Cerebellar nuclear complex (tissue), 1 donor: Measurements from ENCODE around the gene B4GALT3.

ENCODE experiments used
- DNase-seq, 2 experiments: peaks; one replicate each; lab custom pipeline; 2025; lab: John Stamatoyannopoulos, UW

B4GALT3 gene

DNA sequence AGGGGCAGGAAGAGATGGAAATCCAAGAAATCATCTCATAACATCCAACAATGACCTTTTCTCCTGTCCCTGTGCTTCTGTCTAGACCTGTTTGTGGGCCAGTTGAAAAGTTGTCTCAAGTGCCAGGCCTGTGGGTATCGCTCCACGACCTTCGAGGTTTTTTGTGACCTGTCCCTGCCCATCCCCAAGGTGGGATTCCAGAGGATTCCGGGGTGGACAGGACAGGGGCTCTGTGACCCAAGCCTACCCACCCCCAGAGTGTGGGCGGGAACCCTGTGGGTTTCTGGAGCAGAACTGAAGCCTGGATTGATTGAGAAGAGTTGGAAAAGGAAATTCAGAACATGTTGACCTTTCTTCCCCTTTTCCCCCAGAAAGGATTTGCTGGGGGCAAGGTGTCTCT lies 13.5 kb downstream of the B4GALT3 start:
- DNase-seq: no peak

DNA sequence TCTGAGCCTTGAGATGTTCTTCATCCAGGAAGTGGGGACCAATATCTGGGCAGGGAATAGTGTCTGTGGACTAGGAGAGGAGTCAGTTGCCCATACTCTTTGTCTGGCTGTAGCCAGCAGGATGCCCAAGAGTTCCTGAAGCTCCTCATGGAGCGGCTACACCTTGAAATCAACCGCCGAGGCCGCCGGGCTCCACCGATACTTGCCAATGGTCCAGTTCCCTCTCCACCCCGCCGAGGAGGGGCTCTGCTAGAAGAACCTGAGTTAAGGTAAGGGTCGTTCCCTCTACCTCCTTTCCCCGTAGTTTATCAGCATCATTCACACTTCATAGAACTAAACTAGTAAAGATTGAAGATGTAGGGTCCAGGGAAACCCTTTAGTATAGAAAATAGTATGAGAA lies 14.5 kb downstream of the B4GALT3 start:
- DNase-seq: no peak

DNA sequence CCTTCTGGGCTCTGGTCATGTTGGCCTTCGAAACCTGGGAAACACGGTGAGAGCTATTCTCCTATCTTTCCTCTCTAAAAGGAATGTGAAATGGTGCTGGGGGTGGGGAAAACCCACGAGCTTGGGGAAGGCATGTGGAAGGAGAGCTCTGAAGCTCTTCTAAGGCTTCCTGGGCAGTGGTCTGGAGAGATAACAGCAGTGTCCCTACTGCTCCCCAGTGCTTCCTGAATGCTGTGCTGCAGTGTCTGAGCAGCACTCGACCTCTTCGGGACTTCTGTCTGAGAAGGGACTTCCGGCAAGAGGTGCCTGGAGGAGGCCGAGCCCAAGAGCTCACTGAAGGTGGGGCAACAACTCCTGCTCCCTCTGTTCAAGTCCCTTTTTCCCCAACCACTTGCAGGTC lies 15.3 kb downstream of the B4GALT3 start:
- DNase-seq: no peak

- DNase-seq: no peak
These were observed 15.7 kb downstream of the B4GALT3 start for GRCh38 chr1:161161652-161162051.

- DNase-seq: no peak
These were observed 16.6 kb downstream of the B4GALT3 start for GRCh38 chr1:161160671-161161145.

- no peak for DNase-seq
These were observed 17.4 kb downstream of the B4GALT3 start for GRCh38 chr1:161159913-161160243.

GRCh38 chr1:161159087-161159912 lies 18.0 kb downstream of the B4GALT3 start, which contains the start of gene USP21:
Gene USP21 (plus strand): TSS chr1:161159500. CDS start chr1:161160641, 1,141 bp downstream.
- DNase-seq: peak; percentile 62 to 70

GRCh38 chr1:161158316-161159010 lies 18.8 kb downstream of the B4GALT3 start:
- no peak for DNase-seq

- DNase-seq: no peak
These were observed 19.4 kb downstream of the B4GALT3 start for GRCh38 chr1:161157867-161158266.

DNA sequence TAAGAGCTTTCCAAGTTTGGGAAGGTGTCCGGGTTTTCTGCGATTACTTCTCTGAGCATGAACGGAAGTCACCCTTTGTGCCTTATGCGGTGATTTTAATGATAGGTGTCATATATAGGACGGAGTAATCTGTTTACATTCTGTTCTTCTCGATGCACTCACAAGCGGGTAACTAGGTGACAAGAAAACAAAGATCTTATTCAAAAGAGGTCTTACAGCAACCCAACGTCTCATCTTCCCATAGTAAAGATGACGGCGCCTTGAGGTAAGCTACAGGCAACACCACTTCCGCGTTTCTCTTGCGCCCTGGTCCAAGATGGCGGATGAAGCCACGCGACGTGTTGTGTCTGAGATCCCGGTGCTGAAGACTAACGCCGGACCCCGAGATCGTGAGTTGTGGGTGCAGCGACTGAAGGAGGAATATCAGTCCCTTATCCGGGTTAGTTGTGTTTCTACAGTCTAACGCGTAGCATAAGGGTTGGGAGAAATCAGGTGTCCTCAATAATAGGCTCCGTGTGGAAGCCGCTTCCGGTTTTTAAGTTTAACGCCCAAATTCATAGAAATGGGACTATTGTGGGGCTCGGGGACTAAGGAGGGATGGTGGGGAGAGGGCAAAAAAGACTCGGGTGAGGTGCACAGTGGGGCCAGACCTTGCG lies 23.5 kb downstream of the B4GALT3 start, which contains the start of gene UFC1:
TSS of gene UFC1 (plus strand) at position 297 of the 656 bp plus-strand sequence. CDS start at position 317, 20 bp downstream.
- DNase-seq: peak; percentile 14 to 50

DNA sequence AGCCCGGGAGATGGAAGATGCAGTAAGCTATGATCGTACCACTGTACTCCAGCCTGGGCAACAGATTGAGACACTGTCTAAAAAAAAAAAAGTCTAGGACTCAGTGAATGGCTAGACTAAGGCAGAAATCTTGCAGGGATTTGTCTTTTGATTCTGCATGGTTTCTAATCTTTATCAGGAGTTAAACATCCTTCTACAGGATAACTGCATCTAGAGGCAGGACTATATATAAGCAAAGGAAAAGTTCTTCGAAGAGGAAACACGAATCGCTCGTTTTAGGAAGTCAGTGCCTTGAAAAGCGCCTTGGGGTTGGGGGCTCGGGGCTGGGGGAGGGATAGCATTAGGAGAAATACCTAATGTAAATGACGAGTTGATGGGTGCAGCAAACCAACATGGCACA lies 24.1 kb downstream of the B4GALT3 start:
- no peak for DNase-seq

DNA sequence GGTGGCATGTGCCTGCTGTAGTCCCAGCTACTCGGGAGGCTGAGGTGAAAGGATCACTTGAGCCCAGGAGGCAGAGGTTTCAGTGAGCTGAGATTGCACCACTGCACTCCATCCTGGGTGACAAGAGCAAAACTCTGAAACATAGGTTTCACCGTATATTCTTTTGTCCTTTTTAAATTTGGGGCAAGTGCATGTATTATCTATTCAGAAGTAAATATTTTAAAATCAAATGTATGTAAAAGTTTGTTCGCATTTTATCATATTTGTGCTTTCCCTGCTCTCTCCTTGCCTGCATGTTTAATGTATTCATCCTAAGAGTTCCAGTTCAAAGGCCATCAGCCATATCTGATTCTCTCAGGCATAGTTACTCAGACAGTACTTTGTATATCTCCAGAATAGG lies 31.5 kb downstream of the B4GALT3 start:
- no peak for DNase-seq

DNA sequence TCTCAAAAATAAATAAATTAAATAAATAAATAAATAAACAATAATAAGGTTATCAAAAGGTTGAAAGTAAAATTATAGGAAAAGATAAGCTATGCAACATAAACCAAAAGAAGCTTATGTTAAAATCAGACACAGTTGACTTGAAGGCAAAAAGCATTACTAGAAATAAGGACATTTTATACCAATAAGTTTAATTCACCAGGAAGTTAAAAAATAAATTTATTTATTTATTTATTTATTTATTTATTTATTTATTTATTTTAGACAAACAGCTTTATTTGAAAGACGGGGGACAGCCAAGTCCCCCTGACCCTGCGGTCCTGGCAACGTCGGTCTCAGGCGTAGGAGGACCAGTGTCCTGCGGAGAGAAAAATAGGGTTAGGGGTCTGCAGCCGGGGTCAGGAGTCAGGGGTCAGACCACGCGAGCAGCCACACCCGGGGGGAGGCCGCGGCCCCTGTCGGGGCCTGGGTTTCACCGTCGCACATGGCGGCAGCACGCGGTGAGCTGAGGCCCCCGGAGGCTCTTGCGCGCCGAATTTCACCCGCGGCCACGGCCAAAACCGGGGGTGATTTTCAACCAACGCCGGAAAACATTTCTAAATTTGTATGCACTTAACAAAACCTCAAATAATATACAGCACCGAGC lies 36.4 kb downstream of the B4GALT3 start:
- no peak for DNase-seq

DNA sequence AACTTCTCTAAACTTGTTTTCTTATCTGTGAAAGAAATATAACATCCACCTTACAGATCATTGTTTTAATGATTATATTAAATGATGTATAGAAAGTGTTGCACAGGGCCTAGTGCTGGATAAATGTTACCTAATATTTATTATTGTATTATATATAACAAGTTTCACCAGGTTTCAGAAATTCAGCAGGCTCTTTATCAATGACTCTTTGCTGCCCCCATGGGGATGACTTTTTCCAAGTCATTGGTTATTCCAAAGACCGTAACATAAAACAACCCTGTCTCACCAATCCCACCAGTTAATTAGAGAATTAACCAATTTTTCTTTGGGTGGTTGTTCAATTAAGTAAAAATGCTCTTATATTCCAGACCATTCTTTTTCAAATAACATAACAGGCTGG lies 37.5 kb downstream of the B4GALT3 start:
- no peak for DNase-seq

GRCh38 chr1:161138431-161138830 lies 38.9 kb downstream of the B4GALT3 start:
- no peak for DNase-seq

DNA sequence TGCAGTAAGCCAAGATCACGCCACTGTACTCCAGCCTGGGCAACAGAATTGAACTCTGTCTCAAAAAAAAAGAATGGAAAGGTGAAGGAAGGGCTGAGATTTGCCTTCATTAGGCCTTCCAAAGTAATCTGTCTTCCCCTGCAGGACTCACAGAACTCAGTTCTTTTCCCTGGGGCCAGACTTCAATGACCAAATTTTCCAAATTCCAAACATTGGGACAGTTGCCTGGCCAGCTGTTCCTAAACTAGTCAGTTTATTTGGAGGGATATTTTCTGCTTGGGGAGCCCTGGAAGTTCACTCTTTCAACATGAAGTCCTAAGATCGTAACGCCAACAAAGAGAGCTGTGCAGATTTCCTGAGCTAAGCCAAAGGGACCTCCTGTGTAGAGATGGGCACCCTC lies 39.4 kb downstream of the B4GALT3 start:
- DNase-seq: no peak

GRCh38 chr1:161133220-161133740 lies 44.0 kb downstream of the B4GALT3 start:
- DNase-seq: no peak

DNA sequence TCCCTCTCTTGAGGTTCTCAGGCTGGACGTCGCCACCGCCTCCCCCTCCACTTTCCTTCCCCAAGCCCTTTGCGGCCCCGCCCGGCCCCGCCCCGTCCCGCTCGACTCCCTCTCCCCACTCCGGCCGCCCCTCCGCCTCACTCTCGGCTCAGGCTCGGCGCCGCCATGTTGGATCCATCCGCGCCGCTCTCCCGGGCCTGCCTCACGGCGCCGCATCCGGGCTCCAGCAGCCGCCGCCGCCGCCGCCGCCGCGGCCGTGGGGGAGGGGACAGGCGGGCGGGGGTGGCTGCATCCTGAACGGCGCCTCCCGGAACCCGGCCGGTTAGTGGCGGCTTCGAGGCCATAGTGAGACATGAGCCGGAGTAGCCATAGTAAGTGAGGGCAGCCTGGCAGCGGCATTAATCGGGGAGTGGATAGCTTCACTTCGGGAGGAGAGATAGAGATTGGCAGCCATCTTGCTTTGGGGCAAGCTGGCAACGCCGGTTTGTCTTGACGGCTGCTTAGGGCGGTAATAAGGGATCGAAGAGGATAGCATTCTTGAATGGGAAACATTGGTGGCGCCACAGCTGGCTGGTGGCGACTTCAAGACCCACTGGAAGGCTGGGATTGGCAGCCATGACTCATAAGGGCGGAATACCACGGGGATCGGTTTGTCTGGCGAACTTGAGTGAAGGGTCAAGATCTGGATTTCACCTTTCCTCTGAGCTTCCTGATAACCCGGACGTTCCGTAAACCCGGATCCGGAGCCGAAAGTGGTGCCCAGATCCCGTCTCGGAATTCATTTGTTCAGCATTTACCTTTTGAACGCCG lies 44.7 kb downstream of the B4GALT3 start, which contains the start of gene DEDD:
TSS of gene DEDD (minus strand) at position 258 of the 810 bp plus-strand sequence. CDS start 8,205 bp downstream, outside the sequence.
- DNase-seq: peak; percentile 80 to 89

DNA sequence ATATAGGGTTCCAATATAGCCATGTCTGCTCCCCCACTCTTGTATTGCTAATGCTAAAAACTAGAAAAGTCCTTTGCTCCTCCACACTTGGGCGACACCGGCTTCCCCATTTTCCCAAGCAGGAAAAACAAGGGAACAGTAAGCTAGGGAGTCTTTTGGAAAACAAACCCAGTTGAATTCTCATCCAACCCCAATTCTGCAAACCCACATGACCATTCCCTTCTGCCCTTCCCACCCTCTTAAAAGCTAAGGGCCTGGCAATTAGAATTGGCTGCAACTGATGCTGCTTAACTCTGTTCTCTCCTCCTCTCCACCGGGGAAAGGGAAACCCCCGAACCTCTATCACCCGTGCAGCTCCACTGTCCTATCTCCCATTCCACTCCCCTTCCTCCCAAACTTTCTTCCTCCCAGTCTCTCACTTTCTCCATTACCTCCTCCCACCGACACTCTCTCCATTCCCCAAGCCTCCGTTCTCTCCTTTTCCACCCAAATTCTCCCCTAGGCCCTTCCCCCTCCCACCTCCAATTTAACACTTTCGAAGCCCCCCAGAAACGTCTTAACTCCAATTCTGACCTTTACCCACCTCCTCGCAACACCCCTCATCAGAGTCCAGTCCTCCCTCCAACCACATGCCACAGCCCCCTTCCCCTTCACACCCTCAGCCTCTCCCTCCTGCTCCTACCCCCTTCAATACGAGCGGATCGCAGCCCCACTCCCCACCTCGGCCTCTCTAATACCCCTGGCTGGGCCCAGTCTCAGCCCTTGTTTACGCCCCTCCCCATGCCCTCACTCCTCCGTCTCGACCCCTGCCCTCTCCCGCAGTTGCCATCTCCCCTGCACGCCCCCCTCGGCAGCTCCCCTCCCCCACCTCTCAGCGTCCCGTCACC lies 45.5 kb downstream of the B4GALT3 start:
- DNase-seq: no peak

DNA sequence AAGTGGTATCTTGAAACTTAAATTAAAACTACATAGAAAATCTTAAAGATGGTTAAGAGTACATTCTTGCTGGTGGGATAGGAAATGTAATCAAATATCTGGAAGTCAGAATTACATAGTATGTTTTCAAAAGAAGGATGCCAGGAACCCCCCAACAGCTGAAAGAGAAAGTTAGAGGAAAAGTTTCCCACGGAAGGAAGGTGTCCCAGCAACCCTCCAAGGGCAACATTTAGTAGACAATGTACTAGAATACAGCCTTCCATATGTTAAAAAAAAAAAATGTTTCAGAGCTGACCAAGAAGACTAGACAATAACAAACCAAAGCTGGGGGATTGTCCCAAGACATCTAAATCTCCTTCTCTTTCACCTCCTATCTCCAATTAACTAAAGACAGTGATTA lies 47.0 kb downstream of the B4GALT3 start:
- DNase-seq: no peak
